Measurements from ENCODE around the gene MYLK4.

- TF ChIP-seq CTCF (IDR thresholded peaks at IDR 0.05 in 4 of 5, conservative IDR thresholded peaks at IDR 0.05 in 1 of 5) (no peak), POLR2A (IDR thresholded peaks at IDR 0.05) (peak in 1 of 2 donors; percentile 23)
Observed at GRCh38 chr6:2743280-2744208, 7.2 kb downstream of the MYLK4 start.

All from gastrocnemius medialis (tissue), 4 donors.